GM21528 (cell line): ENCODE results near the gene HBA2.
"Not testable (repeated sequence)": the region's sequence is repeated elsewhere in the genome, so short reads cannot be mapped to it uniquely, and the experiment has no call there.

ENCODE experiments used
- ATAC-seq: cut with Tn5 transposase; IDR thresholded peaks from one replicate; pipeline ENCODE4 v1.9.1; 2021; ENCODE audit warnings: mild to moderate bottlenecking, moderate library complexity; ENCODE audit not compliant: unreplicated experiment, low FRiP score

The HBA2 gene

DNA sequence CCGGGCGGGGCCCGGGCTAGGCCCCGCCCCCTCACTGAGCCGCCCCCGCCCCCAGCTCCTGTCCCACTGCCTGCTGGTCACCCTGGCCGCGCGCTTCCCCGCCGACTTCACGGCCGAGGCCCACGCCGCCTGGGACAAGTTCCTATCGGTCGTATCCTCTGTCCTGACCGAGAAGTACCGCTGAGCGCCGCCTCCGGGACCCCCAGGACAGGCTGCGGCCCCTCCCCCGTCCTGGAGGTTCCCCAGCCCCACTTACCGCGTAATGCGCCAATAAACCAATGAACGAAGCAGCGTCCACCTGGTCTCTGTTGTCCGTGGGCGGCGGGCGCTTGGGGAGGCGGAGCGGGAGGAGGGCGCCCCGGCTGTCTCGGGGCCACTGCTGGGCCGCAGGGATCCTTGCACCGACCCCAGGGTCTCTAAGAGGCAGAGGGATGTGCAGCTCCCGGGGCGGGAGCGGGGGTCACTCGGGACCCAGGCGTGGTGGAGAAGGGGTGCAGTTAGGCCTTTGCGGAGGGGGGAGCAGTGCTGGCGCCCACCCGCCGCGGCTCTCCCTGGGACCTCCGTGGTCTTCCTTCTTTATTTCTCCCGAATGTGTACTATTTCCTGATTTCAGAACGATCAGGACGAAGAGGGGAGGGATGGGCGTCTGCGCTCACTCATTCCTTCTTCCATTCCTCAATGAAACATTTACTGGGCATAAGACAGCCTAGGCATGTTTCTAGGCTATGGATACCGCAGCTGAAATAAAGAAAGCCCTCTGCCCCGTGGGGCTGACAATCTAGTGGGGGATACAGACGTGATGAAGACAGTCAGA, 18.3 kb upstream of the HBA2 start:
- no peak for ATAC-seq

DNA sequence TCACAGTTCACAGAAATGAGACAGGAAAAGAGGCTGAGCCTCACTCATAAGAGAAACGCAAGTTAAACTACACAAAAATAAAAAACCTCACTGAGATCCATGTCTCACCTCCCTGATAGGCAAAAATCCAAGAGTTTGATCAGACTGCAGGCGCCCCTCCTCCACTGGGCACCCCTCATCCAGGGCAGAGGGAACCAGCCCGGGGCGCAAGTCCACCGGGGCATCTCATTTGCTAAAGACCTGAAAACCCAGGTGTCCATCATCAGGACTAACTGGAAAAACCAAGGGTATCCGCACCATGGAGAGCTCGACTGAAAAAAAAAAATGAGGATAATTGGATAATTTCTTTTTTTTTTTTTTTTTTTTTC, 17.7 kb upstream of the HBA2 start:
- no peak for ATAC-seq

DNA sequence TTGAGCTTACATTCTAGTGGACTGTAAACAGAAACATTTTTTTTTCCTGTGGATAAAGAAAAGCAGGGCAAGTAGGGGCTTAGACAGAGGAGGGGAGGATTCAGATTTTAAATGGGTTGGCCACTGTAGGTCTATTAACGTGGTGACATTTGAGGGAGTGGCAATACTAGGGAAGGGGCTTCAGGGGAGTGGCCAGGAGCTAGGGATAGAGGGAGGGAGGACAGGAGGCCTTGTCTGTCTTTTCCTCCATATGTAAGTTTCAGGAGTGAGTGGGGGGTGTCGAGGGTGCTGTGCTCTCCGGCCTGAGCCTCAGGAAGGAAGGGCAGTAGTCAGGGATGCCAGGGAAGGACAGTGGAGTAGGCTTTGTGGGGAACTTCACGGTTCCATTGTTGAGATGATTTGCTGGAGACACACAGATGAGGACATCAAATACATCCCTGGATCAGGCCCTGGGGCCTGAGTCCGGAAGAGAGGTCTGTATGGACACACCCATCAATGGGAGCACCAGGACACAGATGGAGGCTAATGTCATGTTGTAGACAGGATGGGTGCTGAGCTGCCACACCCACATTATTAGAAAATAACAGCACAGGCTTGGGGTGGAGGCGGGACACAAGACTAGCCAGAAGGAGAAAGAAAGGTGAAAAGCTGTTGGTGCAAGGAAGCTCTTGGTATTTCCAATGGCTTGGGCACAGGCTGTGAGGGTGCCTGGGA, 13.4 kb upstream of the HBA2 start:
- ATAC-seq = no peak

DNA sequence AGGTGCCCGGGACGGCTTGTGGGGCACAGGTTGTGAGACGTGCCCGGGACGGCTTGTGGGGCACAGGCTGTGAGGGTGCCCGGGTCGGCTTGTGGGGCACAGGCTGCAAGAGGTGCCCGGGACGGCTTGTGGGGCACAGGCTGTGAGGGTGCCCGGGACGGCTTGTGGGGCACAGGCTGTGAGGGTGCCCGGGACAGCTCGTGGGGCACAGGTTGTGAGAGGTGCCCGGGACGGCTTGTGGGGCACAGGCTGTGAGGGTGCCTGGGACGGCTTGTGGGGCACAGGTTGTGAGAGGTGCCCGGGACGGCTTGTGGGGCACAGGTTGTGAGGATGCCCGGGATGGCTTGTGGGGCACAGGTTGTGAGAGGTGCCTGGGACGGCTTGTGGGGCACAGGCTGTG, 12.4 kb upstream of the HBA2 start:
- not testable (repeated sequence) for ATAC-seq

DNA sequence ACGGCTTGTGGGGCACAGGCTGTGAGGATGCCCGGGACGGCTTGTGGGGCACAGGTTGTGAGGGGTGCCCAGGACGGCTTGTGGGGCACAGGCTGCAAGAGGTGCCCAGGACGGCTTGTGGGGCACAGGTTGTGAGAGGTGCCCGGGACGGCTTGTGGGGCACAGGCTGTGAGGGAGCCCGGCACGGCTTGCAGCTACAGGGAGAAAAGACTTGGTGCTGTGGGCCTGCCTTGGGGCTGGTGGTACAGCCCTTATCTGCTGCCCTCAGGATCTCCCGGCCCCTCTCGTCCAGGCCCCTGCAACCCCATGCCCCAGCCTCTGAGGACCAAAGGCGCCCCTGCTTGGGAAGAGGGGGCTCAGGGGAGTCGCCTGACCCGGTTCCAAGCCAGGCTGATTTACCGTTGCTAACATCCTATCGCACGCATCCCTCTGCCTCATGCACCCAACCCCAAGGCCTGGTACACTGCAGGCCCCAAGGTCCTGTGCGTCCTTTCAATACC, 11.9 kb upstream of the HBA2 start:
- ATAC-seq = no peak

DNA sequence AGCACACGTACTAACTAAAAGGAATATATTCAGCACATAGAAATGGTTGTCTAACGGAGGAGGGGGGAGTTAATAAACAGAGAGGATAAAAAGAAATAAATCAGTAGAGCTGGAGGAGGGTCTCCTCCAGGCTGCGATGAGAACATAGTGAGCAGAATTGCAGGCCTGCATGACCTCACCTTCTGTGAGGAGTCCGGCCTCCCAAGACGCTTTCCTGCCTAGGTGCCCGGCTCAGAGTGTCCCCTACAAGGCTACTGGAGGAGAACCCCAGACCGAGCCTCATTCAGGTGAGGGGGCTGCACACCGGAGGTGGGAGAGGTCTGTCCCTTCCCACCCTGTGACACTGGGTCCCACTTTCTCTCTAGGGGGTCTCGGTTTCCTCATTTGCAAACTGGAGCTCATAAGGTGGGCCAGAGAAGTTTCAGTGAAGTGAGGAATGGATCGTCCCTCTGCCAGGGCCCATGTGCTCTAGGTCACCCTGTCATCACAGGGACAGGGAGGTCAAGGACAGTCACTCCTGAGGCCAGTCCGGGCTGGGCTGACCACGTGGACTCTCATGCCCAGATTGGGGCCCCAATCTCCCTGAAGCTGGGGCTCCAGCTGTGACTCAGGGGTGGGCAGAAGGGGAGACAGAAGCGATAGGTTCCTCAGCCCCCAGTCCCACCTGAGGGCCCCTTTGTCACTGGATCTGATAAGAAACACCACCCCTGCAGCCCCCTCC, 10.2 kb upstream of the HBA2 start:
- no peak for ATAC-seq

DNA sequence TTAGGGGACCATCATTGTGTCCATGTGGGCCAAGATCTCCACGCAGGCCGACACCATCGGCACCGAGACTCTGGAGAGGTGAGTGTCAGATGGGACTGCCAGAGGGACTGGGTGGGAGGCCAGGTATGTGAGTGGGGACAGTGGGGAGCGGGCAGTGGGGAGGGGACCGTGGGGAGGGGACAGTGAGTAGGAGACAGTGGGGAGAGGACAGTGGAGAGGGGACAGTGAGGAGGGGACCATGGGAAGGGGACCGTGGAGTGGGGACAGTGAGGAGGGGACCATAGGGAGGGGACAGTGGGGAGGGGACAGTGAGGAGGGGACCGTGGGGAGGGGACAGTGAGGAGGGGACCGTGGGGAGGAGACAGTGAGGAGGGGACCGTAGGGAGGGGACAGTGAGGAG, 9.5 kb upstream of the HBA2 start:
- not testable (repeated sequence) for ATAC-seq

DNA sequence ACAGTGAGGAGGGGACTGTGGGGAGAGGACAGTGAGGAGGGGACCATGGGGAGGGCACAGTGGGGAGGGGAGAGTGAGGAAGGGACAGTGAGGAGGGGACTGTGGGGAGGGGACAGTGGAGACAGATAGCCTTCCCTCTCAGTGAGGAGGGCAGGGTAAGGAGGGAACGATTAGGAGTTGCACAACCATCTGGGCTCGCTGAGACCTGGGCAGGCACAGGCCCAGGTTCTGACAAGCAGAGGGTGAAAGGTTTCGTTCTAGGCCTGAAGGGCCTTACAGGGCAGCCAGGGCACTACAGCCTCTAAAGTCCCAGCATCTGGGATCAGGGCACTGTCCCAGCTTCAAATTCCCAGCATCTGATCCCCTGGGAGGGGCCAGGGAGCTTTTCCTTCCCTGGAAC, 9.0 kb upstream of the HBA2 start:
- ATAC-seq = not testable (repeated sequence)

DNA sequence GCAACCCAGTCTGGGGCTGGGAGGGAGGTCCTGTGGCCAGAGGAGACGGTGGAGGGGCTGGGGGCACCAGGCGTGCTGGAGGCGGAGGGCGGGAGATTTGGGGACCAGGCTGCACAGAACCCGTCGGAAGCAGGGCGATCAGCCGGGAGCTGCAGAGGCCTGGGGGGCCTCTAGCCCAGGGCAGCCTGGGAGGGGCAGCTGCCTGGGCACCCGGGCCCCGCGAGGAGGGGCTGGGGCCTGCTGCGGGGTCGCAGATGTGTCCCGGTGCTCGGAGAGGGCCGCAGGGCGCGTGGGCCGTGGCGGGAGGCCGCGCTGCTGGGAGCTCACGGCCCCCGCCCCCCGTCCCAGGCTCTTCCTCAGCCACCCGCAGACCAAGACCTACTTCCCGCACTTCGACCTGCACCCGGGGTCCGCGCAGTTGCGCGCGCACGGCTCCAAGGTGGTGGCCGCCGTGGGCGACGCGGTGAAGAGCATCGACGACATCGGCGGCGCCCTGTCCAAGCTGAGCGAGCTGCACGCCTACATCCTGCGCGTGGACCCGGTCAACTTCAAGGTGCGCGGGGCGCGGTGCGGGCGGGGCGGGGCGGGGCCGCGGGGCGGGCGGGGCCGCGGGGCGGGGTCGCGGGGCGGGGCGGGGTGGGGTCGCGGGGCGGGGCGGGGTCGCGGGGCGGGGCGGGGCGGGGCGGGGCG, 8.4 kb upstream of the HBA2 start:
- ATAC-seq = not testable (repeated sequence)

DNA sequence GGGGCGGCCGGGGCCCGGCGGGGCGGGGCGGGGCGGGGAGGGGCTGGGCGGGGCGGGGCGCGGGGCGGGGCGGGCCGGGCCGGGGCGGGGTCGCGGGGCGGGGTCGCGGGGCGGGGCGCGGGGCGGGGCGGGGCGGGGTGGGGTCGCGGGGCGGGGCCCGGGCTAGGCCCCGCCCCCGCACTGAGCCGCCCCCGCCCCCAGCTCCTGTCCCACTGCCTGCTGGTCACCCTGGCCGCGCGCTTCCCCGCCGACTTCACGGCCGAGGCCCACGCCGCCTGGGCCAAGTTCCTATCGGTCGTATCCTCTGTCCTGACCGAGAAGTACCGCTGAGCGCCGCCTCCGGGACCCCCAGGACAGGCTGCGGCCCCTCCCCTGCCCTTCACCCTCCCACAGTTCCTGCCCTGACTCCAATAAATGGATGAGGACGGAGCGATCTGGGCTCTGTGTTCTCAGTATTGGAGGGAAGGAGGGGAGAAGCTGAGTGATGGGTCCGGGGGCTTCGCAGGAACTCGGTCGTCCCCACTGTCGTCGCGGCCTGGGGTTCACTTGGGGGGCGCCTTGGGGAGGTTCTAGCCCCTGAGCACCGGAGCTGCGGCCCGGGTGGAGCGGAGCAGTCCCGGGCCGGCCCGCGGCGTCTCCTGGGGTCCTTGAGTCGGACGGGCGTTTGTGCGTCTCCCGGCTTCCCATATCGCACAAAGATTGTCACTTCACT, 7.7 kb upstream of the HBA2 start:
- no peak for ATAC-seq

DNA sequence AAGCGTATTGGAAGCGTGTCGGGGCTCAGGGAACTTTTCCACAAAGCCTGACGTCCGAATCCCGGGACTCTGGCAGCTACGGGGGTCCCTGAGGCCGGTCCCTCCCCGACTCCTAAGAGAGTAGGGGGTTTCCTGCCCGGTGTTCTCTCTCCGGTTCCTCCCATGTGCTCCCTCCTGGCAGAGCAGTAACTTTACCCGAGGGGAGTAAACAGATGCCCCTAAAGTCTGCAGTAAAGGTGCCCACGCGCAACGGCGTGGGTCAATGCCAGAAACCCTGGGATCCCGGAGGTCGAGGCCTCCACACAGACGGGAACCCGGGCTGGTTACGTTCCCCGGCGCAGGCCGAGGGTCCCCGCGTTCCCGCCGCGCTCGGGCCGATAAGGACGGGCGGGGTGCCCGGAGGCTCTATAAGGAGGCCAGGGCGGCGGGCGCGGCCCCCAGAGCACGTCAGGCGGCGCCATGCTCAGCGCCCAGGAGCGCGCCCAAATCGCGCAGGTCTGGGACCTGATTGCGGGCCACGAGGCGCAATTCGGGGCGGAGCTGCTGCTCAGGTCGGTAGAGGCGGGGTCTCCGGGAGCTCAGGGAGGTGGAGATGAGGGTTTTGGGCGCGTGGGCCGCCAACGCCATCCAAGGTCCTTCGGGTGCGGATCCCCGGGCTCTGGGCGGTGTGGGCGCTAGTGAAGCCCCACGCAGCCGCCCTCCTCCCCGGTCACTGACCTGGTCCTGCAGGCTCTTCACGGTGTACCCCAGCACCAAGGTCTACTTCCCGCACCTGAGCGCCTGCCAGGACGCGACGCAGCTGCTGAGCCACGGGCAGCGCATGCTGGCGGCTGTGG, 6.9 kb upstream of the HBA2 start, which contains the start of gene HBM:
HBM (plus strand) TSS at position 440 of the 836 bp plus-strand sequence; CDS start at position 460, 20 bp downstream.
- no peak for ATAC-seq

DNA sequence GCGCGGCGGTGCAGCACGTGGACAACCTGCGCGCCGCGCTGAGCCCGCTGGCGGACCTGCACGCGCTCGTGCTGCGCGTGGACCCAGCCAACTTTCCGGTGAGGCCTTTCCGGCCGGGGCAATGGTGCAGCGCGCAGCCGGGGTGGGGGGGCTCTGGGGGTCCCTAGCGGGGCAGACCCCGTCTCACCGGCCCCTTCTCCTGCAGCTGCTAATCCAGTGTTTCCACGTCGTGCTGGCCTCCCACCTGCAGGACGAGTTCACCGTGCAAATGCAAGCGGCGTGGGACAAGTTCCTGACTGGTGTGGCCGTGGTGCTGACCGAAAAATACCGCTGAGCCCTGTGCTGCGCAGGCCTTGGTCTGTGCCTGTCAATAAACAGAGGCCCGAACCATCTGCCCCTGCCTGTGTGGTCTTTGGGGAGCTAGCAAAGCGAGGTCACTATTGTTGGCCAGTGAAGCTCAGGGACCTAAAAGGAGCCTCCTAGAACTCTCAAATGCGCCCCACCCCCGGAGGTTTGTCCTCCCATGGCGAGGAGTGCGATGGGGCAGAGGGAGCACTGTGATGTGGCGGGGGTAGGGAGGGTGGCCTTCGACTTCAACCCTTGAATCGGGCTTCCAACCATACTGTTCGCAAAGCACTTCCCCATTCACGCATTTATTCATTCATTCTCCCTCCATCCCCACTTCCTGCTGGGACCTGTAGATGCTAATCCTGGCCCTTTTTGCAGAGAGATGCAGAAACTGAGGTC, 6.1 kb upstream of the HBA2 start:
- ATAC-seq = no peak

DNA sequence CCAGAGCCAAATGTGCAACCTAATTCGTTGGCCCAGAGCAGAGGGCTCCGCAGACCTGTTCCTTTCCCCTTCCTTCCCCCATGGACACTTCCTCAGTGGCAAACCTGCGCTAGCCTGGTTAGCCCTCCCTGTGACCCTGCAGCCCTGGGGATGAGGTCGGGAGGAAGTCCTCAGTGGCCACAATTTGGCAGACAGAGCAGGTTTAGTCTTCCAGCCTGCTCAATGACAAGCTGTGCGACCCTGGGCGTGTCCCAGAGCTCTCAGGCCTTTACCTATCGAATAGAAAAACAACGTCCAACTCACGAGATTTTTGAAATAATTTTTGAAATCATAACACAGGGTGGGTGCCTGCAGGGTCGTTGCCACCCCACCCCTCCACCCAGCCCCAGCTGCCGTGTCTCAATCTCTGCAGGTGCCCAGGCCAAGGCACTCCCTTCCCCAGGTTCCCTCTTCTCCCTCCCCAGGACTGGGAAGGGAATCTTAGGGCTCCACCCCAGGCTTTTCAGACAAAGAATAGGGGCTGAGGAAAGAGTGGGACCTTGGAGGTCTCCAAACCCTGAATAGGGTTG, 5.5 kb upstream of the HBA2 start:
- ATAC-seq = no peak

DNA sequence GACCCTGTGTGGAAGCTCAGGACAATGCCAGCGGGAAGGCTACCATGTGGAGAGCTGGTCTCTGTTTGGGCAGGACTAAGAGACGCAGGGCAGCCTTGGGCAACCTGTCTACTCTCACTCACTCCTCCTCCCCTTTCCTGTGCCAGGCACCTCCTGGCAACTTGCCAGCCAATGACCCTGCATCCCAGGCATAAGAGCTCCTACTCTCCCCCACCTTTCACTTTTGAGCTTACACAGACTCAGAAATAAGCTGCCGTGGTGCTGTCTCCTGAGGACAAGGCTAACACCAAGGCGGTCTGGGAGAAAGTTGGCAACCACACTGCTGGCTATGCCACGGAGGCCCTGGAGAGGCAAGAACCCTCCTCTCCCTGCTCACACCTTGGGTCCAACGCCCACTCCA, 4.3 kb upstream of the HBA2 start:
- no peak for ATAC-seq

DNA sequence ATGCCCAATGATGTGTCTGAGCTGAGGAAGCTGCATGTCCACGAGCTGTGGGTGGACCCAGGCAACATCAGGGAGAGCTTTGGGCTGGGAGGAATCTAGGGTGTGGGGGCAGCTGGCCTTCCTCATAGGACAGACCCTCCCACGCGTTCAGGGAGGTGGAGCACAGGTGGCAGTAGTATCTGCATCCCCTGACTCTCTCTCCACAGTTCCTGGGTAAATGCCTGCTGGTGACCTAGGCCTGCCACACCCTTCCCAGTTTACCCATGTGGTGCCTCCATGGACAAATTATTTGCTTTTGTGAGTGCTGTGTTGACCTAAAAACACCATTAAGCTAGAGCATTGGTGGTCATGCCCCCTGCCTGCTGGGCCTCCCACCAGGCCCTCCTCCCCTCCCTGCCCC, 3.7 kb upstream of the HBA2 start:
- ATAC-seq = no peak

DNA sequence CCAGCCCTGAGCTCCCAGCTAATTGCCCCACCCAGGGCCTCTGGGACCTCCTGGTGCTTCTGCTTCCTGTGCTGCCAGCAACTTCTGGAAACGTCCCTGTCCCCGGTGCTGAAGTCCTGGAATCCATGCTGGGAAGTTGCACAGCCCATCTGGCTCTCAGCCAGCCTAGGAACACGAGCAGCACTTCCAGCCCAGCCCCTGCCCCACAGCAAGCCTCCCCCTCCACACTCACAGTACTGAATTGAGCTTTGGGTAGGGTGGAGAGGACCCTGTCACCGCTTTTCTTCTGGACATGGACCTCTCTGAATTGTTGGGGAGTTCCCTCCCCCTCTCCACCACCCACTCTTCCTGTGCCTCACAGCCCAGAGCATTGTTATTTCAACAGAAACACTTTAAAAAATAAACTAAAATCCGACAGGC, 2.6 kb upstream of the HBA2 start:
- ATAC-seq = not testable (repeated sequence)

DNA sequence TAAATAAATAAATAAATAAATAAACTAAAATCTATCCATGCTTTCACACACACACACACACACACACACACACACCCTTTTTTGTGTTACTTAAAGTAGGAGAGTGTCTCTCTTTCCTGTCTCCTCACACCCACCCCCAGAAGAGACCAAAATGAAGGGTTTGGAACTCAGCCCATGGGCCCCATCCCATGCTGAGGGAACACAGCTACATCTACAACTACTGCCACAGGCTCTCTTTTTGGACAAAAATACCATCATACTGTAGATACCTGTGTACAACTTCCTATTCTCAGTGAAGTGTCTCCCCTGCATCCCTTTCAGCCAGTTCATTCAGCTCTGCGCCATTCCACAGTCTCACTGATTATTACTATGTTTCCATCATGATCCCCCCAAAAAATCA, 1.9 kb upstream of the HBA2 start:
- ATAC-seq = no peak
